Dermis blood vessel endothelial cell (primary cell): ENCODE results near the gene COBLL1. TPM values are rescaled to one million over a fixed set of nuclear protein-coding genes. Genes with fewer than 3 reads are reported as not detected.
A peak's percentile ranks its signal among the peaks of the same experiment; 100 is the strongest.

Experiments
- DNase-seq: peaks from one replicate; pipeline ENCODE4 v3.0.0; 2010
- total RNA-seq: library from RNA; depleted of rRNA; stranded (reverse); fragments of >200 nt; gene quantifications from 2 replicates; pipeline ENCODE4 v1.2.3, GENCODE V29; 2014

Gene COBLL1
- total RNA-seq, 1 donor from 2014 or later, result 7.8 TPM

GRCh38 chr2:164821338-164821737 is 20.3 kb downstream of the COBLL1 start:
- no peak for DNase-seq

GRCh38 chr2:164818149-164819136 is 23.2 kb downstream of the COBLL1 start:
- DNase-seq, result no peak

GRCh38 chr2:164816900-164817299 is 24.7 kb downstream of the COBLL1 start:
- DNase-seq, result no peak

GRCh38 chr2:164816046-164816445 is 25.6 kb downstream of the COBLL1 start:
- no peak for DNase-seq

- DNase-seq, result no peak
These were observed 26.4 kb downstream of the COBLL1 start for GRCh38 chr2:164815071-164815793.

- DNase-seq, result no peak
These were observed 28.1 kb downstream of the COBLL1 start for GRCh38 chr2:164813535-164813934.

- no peak for DNase-seq
These were observed 29.2 kb downstream of the COBLL1 start for GRCh38 chr2:164812378-164812777.

GRCh38 chr2:164811819-164812218 is 29.8 kb downstream of the COBLL1 start:
- no peak for DNase-seq

GRCh38 chr2:164810843-164811242 is 30.8 kb downstream of the COBLL1 start:
- no peak for DNase-seq

- peak; percentile 45 for DNase-seq
These were observed 32.8 kb downstream of the COBLL1 start for GRCh38 chr2:164808776-164809175.

- DNase-seq, result no peak
These were observed 37.7 kb downstream of the COBLL1 start for GRCh38 chr2:164803776-164804466.

GRCh38 chr2:164802095-164802707 is 39.4 kb downstream of the COBLL1 start:
- DNase-seq, result no peak

- no peak for DNase-seq
These were observed 41.1 kb downstream of the COBLL1 start for GRCh38 chr2:164800572-164800971.

GRCh38 chr2:164797627-164798026 is 44.0 kb downstream of the COBLL1 start:
- no peak for DNase-seq

GRCh38 chr2:164796999-164797398 is 44.6 kb downstream of the COBLL1 start:
- no peak for DNase-seq

GRCh38 chr2:164794432-164795231 is 47.0 kb downstream of the COBLL1 start:
- peak; percentile 85 for DNase-seq

- peak; percentile 39 for DNase-seq
These were observed 47.6 kb downstream of the COBLL1 start for GRCh38 chr2:164794016-164794415.

GRCh38 chr2:164793529-164793928 is 48.1 kb downstream of the COBLL1 start:
- peak; percentile 17 for DNase-seq

GRCh38 chr2:164792316-164793170 is 49.1 kb downstream of the COBLL1 start:
- DNase-seq, result no peak

GRCh38 chr2:164789968-164790367 is 51.7 kb downstream of the COBLL1 start:
- DNase-seq, result no peak

GRCh38 chr2:164786787-164787186 is 54.8 kb downstream of the COBLL1 start:
- DNase-seq, result no peak
